Psoas muscle (tissue), 8 donors: ENCODE data around the gene POLR2A. TPM values are rescaled to one million over a fixed set of nuclear protein-coding genes. Genes with fewer than 3 reads are reported as not detected.

Experiments used
- ATAC-seq, 4 donors: fragments of 200-7000 bp; cut with Tn5 transposase; one replicate each; pipeline ENCODE4 v1.9.1; 2020; ENCODE audit warnings: moderate library complexity in 3 of 4, mild to moderate bottlenecking in 2 of 4
- DNase-seq, 2 donors: peaks; one replicate each; pipeline ENCODE4 v3.0.0-alpha.2; 2020
- H3K27ac ChIP-seq: fragments of 200-600 bp; one replicate; pipeline ENCODE4 v1.8.0; 2022
- H3K27me3 ChIP-seq, 3 donors: fragments of 200-600 bp in 1 of 3; one replicate each; pipeline versions ENCODE4 v1.6.1 to v1.8.0; 2013 to 2022; ENCODE audit warnings: low read length in 2 of 3, mild to moderate bottlenecking in 2 of 3, moderate library complexity in 1 of 3; ENCODE audit not compliant: insufficient read depth in 3 of 3
- H3K36me3 ChIP-seq, 2 donors: fragments of 200-600 bp in 1 of 2; one replicate each; pipeline versions ENCODE4 v1.6.1 to v1.8.0; 2013 to 2022; ENCODE audit warnings: low read depth in 1 of 2, mild to moderate bottlenecking in 1 of 2, moderate library complexity in 1 of 2; ENCODE audit not compliant: insufficient read depth in 1 of 2
- H3K4me1 ChIP-seq: fragments of 200-600 bp; one replicate; pipeline ENCODE4 v1.8.0; 2022
- H3K4me3 ChIP-seq: fragments of 200-600 bp; one replicate; pipeline ENCODE4 v1.8.0; 2022; ENCODE audit warnings: mild to moderate bottlenecking
- H3K9me3 ChIP-seq: fragments of 200-600 bp; one replicate; pipeline ENCODE4 v1.8.0; 2022
- WGBS, 3 donors: extraction: QIAGEN DNeasy Blood & Tissue Kit; methylation state at CpG; one replicate each; pipeline versions ENCODE4 v1.1.6 to v1.1.7; 2013; 5-methylcytosine and 5-hydroxymethylcytosine counted together
- intact Hi-C, 2 donors: fragments of 100-400 bp; cut with DNase I; formaldehyde crosslinking; loops; one replicate each; pipeline versions ENCODE4 v1.11.0 to v1.14.2; 2022
- polyA plus RNA-seq, 3 donors: library from polyadenylated mRNA; stranded (reverse); fragments of 200-250 nt; gene quantifications; one replicate each; pipeline ENCODE4 v1.2.3, GENCODE V29; 2013
- total RNA-seq, 4 donors: library from RNA; stranded (reverse); fragmentation: NEBNext Ultra II Directional in 2 of 4; extraction: Animal tissue kit (Norgen Biotek cat#: 25700) in 2 of 4; gene quantifications; one replicate each; pipeline versions ENCODE4 v1.2.1 to v1.2.4, GENCODE V29; 2021 to 2023
- TF ChIP-seq, protein P1 (sequence below): fragments of 200-600 bp; IDR thresholded peaks from one replicate; pipeline ENCODE4 v1.8.0; 2022; ENCODE audit warnings: antibody characterized with exemption
- donor health status: healthy with polysubstance abuse.
- donor health status: DM: no; HTN: no; CAD: no; lungs with moderate emphysema.
- donor health status: Bipolar disorder and iron deficiency.
- donor health status: healthy.
- donor health status: DM: yes; HTN: yes; CAD: no.
- donor health status: DM: no; HTN: no; CAD: no.
- donor health status: DM: no; HTN: no; CAD: no.
- donor health status: DM: yes; HTN: yes; CAD: no.

The POLR2A gene
- total and polyA plus RNA-seq, 7 donors, result 8.0 to 74.3 (median 54.9) TPM

DNA sequence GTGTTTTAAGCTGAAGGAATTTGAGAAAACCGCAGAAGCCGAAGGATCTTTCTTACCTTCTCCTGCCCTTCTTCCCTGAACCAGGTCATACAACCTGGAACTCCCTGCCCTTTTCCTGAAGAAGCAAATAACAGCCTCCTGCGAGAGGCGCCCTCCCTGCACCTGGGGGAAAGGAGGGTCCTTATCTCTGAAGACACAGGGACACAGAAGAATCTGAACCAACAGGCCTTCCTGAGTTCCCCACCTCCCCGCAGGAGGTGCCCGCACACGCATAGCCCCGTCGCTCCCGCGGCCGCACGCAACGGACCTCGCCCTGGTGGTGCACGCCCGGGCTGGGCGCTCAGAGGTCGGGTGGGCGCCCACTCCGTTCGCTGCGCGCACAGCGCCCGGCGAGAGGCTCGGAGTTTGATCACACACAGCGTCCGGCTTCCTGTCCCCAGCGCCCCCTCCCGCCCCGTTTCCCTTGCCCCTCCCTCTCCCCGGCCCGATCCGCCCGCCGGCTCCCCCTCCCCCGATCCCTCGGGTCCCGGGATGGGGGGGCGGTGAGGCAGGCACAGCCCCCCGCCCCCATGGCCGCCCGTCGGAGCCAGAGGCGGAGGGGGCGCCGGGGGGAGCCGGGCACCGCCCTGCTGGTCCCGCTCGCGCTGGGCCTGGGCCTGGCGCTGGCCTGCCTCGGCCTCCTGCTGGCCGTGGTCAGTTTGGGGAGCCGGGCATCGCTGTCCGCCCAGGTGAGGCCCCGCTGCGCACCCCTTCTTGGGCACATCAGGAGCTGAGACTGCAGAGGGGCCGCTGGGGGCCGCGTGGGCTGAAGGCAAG lies 64.6 kb downstream of the POLR2A start, which contains the start of gene TNFSF12:
TSS of gene TNFSF12 (plus strand) at position 474 of the 816 bp plus-strand sequence. CDS start at position 570, 96 bp downstream.
- Histone ChIP-seq H3K27me3 (no peaks in the 10 kb centered on the region), H3K27ac (peak within 1 kb of the TSS; percentile 68), H3K9me3 (no peaks in the 10 kb centered on the region), H3K4me1 (no peaks in the 10 kb centered on the region), H3K36me3 (peaks cover 0 to 3% of the 10 kb centered on the region in 2 donors), H3K4me3 (peak within 1 kb of the TSS; percentile 79)
- ATAC-seq (peak; percentile 75 to 85 (median 78)), DNase-seq (peak; percentile 76 to 83)
- 1 to 3% (median 2%) methylated on average over 38 to 65 of the region's 65 CpGs for WGBS, 3 donors
- intact Hi-C loops, result no loop called here
- TF ChIP-seq, protein P1, sequence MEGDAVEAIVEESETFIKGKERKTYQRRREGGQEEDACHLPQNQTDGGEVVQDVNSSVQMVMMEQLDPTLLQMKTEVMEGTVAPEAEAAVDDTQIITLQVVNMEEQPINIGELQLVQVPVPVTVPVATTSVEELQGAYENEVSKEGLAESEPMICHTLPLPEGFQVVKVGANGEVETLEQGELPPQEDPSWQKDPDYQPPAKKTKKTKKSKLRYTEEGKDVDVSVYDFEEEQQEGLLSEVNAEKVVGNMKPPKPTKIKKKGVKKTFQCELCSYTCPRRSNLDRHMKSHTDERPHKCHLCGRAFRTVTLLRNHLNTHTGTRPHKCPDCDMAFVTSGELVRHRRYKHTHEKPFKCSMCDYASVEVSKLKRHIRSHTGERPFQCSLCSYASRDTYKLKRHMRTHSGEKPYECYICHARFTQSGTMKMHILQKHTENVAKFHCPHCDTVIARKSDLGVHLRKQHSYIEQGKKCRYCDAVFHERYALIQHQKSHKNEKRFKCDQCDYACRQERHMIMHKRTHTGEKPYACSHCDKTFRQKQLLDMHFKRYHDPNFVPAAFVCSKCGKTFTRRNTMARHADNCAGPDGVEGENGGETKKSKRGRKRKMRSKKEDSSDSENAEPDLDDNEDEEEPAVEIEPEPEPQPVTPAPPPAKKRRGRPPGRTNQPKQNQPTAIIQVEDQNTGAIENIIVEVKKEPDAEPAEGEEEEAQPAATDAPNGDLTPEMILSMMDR, result peak; percentile 12

Other genes starting within 250 kb of the POLR2A start
Only the 30 nearest of the 40 such genes appear.
- gene SLC2A4, start 202.6 kb upstream of the POLR2A start, total RNA-seq, result 100 to 1,000 TPM in 3 of 4 donors, 10 to 100 TPM in 1; 50.9 to 257 (median 139) TPM
- 100 to 1,000 TPM in 1 of 3 donors, 10 to 100 TPM in 2; 19.4 to 127 (median 33.8) TPM for gene SLC2A4, start 202.6 kb upstream of the POLR2A start, polyA plus RNA-seq
- gene YBX2, start 189.7 kb upstream of the POLR2A start, total RNA-seq, result 1 to 10 TPM in 1 of 4 donors, under 1 TPM in 3; 0.37 to 1.0 (median 0.75) TPM
- 1 to 10 TPM in 1 of 3 donors, under 1 TPM in 2; 0.14 to 1.8 (median 0.21) TPM for gene YBX2, start 189.7 kb upstream of the POLR2A start, polyA plus RNA-seq
- 100 to 1,000 TPM; 293 to 730 (median 567) TPM for gene EIF5A, start 176.7 kb upstream of the POLR2A start, total RNA-seq
- 1,000 to 10,000 TPM in 1 of 3 donors, 100 to 1,000 TPM in 2; 468 to 1,107 (median 518) TPM for gene EIF5A, start 176.7 kb upstream of the POLR2A start, polyA plus RNA-seq
- 100 to 1,000 TPM in 1 of 4 donors, 10 to 100 TPM in 3; 71.8 to 101 (median 82.5) TPM for gene GPS2, start 169.0 kb upstream of the POLR2A start, total RNA-seq
- 100 to 1,000 TPM; 139 to 197 (median 146) TPM for gene GPS2, start 169.0 kb upstream of the POLR2A start, polyA plus RNA-seq
- 10 to 100 TPM; 24.0 to 53.8 (median 32.6) TPM for gene NEURL4, start 155.0 kb upstream of the POLR2A start, total RNA-seq
- 10 to 100 TPM; 20.7 to 38.7 (median 22.9) TPM for gene NEURL4, start 155.0 kb upstream of the POLR2A start, polyA plus RNA-seq
- 10 to 100 TPM; 12.2 to 20.7 (median 15.7) TPM for gene ACAP1, start 147.8 kb upstream of the POLR2A start, total RNA-seq
- gene ACAP1, start 147.8 kb upstream of the POLR2A start, polyA plus RNA-seq, result 10 to 100 TPM in 1 of 3 donors, 1 to 10 TPM in 2; 1.9 to 11.9 (median 2.4) TPM
- gene KCTD11, start 132.2 kb upstream of the POLR2A start, total RNA-seq, result 1 to 10 TPM; 4.5 to 5.2 (median 5.1) TPM
- 10 to 100 TPM in 1 of 3 donors, 1 to 10 TPM in 2; 2.9 to 13.2 (median 9.9) TPM for gene KCTD11, start 132.2 kb upstream of the POLR2A start, polyA plus RNA-seq
- not detected for gene TMEM95, start 129.2 kb upstream of the POLR2A start, total RNA-seq
- not detected for gene TMEM95, start 129.2 kb upstream of the POLR2A start, polyA plus RNA-seq
- under 1 TPM; 0.56 to 0.86 (median 0.78) TPM for gene TNK1, start 103.3 kb upstream of the POLR2A start, total RNA-seq
- gene TNK1, start 103.3 kb upstream of the POLR2A start, polyA plus RNA-seq, result 1 to 10 TPM in 1 of 3 donors, under 1 TPM in 2; 0.57 to 1.7 (median 0.98) TPM
- gene PLSCR3, start 89.8 kb upstream of the POLR2A start, total RNA-seq, result 10 to 100 TPM; 13.9 to 16.2 (median 15.1) TPM
- 10 to 100 TPM; 16.6 to 20.5 (median 18.7) TPM for gene PLSCR3, start 89.8 kb upstream of the POLR2A start, polyA plus RNA-seq
- 10 to 100 TPM; 47.1 to 80.4 (median 53.5) TPM for gene TMEM256, start 80.3 kb upstream of the POLR2A start, total RNA-seq
- 10 to 100 TPM; 62.4 to 75.4 (median 69.7) TPM for gene TMEM256, start 80.3 kb upstream of the POLR2A start, polyA plus RNA-seq
- gene NLGN2, start 76.5 kb upstream of the POLR2A start, total RNA-seq, result 10 to 100 TPM in 1 of 4 donors, 1 to 10 TPM in 3; 6.5 to 11.5 (median 7.4) TPM
- gene NLGN2, start 76.5 kb upstream of the POLR2A start, polyA plus RNA-seq, result 1 to 10 TPM; 2.8 to 3.1 (median 2.9) TPM
- not detected for gene SPEM1, start 64.0 kb upstream of the POLR2A start, total RNA-seq
- gene SPEM1, start 64.0 kb upstream of the POLR2A start, polyA plus RNA-seq, result under 1 TPM in 1 of 3 donors, not detected in 2; 0.06 TPM
- gene SPEM2, start 58.8 kb upstream of the POLR2A start, total RNA-seq, result not detected
- gene SPEM2, start 58.8 kb upstream of the POLR2A start, polyA plus RNA-seq, result under 1 TPM in 1 of 3 donors, not detected in 2; 0.03 TPM
- gene SPEM3, start 55.5 kb upstream of the POLR2A start, total RNA-seq, result not detected
- gene SPEM3, start 55.5 kb upstream of the POLR2A start, polyA plus RNA-seq, result under 1 TPM in 1 of 3 donors, not detected in 2; 0.01 TPM
- gene TMEM102, start 48.9 kb upstream of the POLR2A start, total RNA-seq, result under 1 TPM; 0.41 to 0.95 (median 0.68) TPM
- 1 to 10 TPM in 2 of 3 donors, under 1 TPM in 1; 0.84 to 3.2 (median 1.7) TPM for gene TMEM102, start 48.9 kb upstream of the POLR2A start, polyA plus RNA-seq
- 10 to 100 TPM in 3 of 4 donors, 1 to 10 TPM in 1; 2.7 to 21.1 (median 10.1) TPM for gene FGF11, start 44.9 kb upstream of the POLR2A start, total RNA-seq
- gene FGF11, start 44.9 kb upstream of the POLR2A start, polyA plus RNA-seq, result 1 to 10 TPM; 2.0 to 4.4 (median 3.7) TPM
- gene CHRNB1, start 39.3 kb upstream of the POLR2A start, total RNA-seq, result 100 to 1,000 TPM; 107 to 190 (median 147) TPM
- 100 to 1,000 TPM in 1 of 3 donors, 10 to 100 TPM in 2; 73.0 to 118 (median 91.7) TPM for gene CHRNB1, start 39.3 kb upstream of the POLR2A start, polyA plus RNA-seq
- 10 to 100 TPM; 29.3 to 43.2 (median 35.5) TPM for gene ZBTB4, start 4.7 kb upstream of the POLR2A start, total RNA-seq
- 10 to 100 TPM; 10.3 to 20.2 (median 13.5) TPM for gene ZBTB4, start 4.7 kb upstream of the POLR2A start, polyA plus RNA-seq
- gene SLC35G6, start 2.9 kb upstream of the POLR2A start, total RNA-seq, result not detected
- gene SLC35G6, start 2.9 kb upstream of the POLR2A start, polyA plus RNA-seq, result under 1 TPM in 1 of 3 donors, not detected in 2; 0.05 TPM
- 10 to 100 TPM; 14.3 to 23.4 (median 15.6) TPM for gene TNFSF12, start 64.7 kb downstream of the POLR2A start, total RNA-seq
- gene TNFSF12, start 64.7 kb downstream of the POLR2A start, polyA plus RNA-seq, result 10 to 100 TPM; 10.2 to 18.9 (median 13.8) TPM
- gene TNFSF13, start 74.4 kb downstream of the POLR2A start, total RNA-seq, result 1 to 10 TPM; 4.0 to 5.4 (median 4.5) TPM
- gene TNFSF13, start 74.4 kb downstream of the POLR2A start, polyA plus RNA-seq, result 1 to 10 TPM; 2.8 to 4.3 (median 3.1) TPM
- gene SENP3, start 77.6 kb downstream of the POLR2A start, total RNA-seq, result 10 to 100 TPM; 24.0 to 40.7 (median 38.3) TPM
- gene SENP3, start 77.6 kb downstream of the POLR2A start, polyA plus RNA-seq, result 10 to 100 TPM; 44.1 to 90.5 (median 76.1) TPM
- 10 to 100 TPM; 15.8 to 38.4 (median 26.4) TPM for gene CD68, start 95.3 kb downstream of the POLR2A start, total RNA-seq
- 100 to 1,000 TPM in 1 of 3 donors, 10 to 100 TPM in 2; 16.5 to 298 (median 21.8) TPM for gene CD68, start 95.3 kb downstream of the POLR2A start, polyA plus RNA-seq
- gene MPDU1, start 99.5 kb downstream of the POLR2A start, total RNA-seq, result 10 to 100 TPM; 19.3 to 40.6 (median 34.1) TPM
- 100 to 1,000 TPM in 1 of 3 donors, 10 to 100 TPM in 2; 53.6 to 147 (median 77.8) TPM for gene MPDU1, start 99.5 kb downstream of the POLR2A start, polyA plus RNA-seq
- gene SOX15, start 105.7 kb downstream of the POLR2A start, total RNA-seq, result under 1 TPM; 0.19 to 0.71 (median 0.28) TPM
- under 1 TPM; 0.11 to 0.20 (median 0.17) TPM for gene SOX15, start 105.7 kb downstream of the POLR2A start, polyA plus RNA-seq
- 100 to 1,000 TPM; 105 to 120 (median 114) TPM for gene FXR2, start 130.5 kb downstream of the POLR2A start, total RNA-seq
- 100 to 1,000 TPM in 1 of 3 donors, 10 to 100 TPM in 2; 88.2 to 164 (median 92.1) TPM for gene FXR2, start 130.5 kb downstream of the POLR2A start, polyA plus RNA-seq
- 10 to 100 TPM; 60.7 to 70.4 (median 66.2) TPM for gene SAT2, start 143.5 kb downstream of the POLR2A start, total RNA-seq
- 100 to 1,000 TPM; 105 to 112 (median 108) TPM for gene SAT2, start 143.5 kb downstream of the POLR2A start, polyA plus RNA-seq
- 1 to 10 TPM in 1 of 4 donors, under 1 TPM in 3; 0.19 to 1.6 (median 0.55) TPM for gene SHBG, start 145.8 kb downstream of the POLR2A start, total RNA-seq
- gene SHBG, start 145.8 kb downstream of the POLR2A start, polyA plus RNA-seq, result under 1 TPM; 0.26 to 0.53 (median 0.45) TPM
- 1 to 10 TPM in 2 of 4 donors, under 1 TPM in 2; 0.78 to 5.7 (median 1.3) TPM for gene ATP1B2, start 166.6 kb downstream of the POLR2A start, total RNA-seq
- 1 to 10 TPM in 1 of 3 donors, under 1 TPM in 2; 0.36 to 1.0 (median 0.51) TPM for gene ATP1B2, start 166.6 kb downstream of the POLR2A start, polyA plus RNA-seq